ENCODE data around the gene TNPO3.
"Not testable (repeated sequence)": the region's sequence is repeated elsewhere in the genome, so short reads cannot be mapped to it uniquely, and the experiment has no call there.

The TNPO3 gene

DNA sequence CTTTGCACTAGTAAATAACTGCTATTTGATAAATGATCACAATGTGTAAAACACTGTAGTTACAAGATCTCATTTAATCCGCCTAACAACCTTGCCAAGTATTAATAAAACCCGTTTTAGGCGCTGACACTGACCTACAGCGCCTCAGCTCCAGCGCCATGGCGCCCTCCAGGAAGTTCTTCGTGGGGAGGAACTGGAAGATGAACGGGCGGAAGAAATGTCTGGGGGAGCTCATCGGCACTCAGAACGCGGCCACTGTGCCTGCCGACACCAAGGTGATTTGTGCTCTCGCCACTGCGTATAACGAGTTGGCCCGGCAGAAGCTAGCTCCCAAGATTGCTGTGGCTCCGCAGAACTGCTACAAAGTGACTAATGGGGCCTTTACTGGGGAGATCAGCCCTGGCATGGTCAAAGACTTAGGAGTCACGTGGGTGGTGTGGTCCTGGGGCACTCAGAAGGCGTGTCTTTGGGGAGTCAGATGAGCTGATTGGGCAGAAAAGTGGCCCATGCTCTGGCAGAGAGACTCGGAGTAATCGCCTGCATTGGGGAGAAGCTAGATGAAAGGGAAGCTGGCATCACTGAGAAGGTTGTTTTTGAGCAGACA, 1.1 kb upstream of the TNPO3 start:
- no peak for DNase-seq (ENCODE audit: low spot score)
- TF ChIP-seq, protein P1, sequence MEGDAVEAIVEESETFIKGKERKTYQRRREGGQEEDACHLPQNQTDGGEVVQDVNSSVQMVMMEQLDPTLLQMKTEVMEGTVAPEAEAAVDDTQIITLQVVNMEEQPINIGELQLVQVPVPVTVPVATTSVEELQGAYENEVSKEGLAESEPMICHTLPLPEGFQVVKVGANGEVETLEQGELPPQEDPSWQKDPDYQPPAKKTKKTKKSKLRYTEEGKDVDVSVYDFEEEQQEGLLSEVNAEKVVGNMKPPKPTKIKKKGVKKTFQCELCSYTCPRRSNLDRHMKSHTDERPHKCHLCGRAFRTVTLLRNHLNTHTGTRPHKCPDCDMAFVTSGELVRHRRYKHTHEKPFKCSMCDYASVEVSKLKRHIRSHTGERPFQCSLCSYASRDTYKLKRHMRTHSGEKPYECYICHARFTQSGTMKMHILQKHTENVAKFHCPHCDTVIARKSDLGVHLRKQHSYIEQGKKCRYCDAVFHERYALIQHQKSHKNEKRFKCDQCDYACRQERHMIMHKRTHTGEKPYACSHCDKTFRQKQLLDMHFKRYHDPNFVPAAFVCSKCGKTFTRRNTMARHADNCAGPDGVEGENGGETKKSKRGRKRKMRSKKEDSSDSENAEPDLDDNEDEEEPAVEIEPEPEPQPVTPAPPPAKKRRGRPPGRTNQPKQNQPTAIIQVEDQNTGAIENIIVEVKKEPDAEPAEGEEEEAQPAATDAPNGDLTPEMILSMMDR (IDR thresholded peaks at IDR 0.05; ENCODE audit: extremely low read depth, insufficient read depth, missing control alignments), result no peak
- in situ Hi-C loops (cut with MboI; ENCODE audit: low pct_unique_long_range_greater_than_20kb, low sequenced_read_pairs, unreplicated experiment), result no loop called here

DNA sequence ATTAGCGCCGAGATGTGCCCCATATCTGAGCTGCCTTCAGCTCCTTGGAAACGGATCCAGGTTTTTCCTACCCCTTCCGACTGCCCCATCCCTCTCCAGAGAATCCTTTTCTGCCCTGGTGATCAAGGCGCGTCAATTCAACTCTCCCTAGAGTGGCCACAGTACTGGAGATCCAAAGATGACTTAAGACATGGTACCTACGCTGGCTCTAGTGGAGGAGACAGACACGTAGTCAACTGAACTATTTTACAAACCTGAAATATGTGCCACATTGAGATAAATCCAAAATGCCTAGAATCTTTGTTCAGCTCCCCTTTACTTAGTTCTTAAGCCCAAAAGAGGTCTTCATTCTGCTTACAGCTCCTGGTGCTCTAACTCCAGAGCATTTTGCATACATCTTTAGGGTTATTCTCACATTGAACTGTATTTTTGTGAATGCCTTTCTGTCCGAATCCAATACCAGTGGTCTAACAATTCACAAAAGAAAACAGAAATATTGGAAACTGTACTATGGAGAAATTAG, 444 bp upstream of the TNPO3 start:
- in situ Hi-C loops (cut with MboI; ENCODE audit: low pct_unique_long_range_greater_than_20kb, low sequenced_read_pairs, unreplicated experiment), result no loop called here
- DNase-seq (ENCODE audit: low spot score), result no peak
- TF ChIP-seq, protein P1 (IDR thresholded peaks at IDR 0.05; ENCODE audit: extremely low read depth, insufficient read depth, missing control alignments), result no peak

DNA sequence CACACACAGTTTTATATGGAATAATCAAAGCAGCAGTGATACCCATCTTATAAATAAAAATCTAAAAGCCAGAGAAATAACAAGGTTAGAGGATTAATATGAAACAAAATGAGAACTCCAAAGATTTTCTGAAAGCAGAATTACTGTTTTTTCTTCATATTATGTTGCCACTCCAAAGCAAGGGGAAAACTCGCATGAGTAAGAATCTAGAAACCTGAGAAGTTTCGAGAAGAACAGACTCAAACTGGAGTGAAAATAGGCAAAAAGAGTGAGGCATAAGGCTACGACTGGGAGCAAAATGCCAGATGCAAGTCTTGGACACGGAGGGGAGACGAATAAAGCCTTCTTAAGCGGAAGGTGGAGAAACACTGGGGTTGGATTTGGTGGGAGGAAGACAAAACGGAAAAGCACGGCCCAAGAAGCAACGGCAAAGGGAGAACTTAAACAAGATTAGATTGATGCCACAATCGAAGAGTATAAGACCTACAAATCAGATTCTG, 923 bp downstream of the TNPO3 start:
- no peak for DNase-seq (ENCODE audit: low spot score)
- TF ChIP-seq, protein P1 (IDR thresholded peaks at IDR 0.05; ENCODE audit: extremely low read depth, insufficient read depth, missing control alignments), result no peak
- in situ Hi-C loops (cut with MboI; ENCODE audit: low pct_unique_long_range_greater_than_20kb, low sequenced_read_pairs, unreplicated experiment), result no loop called here

DNA sequence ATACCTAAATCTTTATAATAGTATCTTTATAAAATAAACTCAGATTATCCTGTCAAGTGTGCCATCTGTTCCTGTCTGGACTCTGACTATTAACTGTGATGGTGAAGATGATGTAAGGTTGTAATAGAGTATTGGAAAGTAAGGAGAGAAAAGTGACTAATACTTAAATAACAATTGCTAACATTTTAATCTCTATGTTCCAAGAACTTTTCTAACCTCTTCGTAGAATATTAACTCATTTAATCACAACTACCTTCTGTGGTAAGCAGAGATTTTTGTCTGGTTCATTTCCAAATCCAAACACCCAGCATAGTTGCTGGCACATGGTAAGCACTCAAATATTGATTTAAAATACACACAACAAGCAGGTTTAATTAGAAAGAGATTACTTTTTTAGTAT, 2.5 kb downstream of the TNPO3 start:
- in situ Hi-C loops (cut with MboI; ENCODE audit: low pct_unique_long_range_greater_than_20kb, low sequenced_read_pairs, unreplicated experiment), result no loop called here
- no peak for DNase-seq (ENCODE audit: low spot score)
- TF ChIP-seq, protein P1 (IDR thresholded peaks at IDR 0.05; ENCODE audit: extremely low read depth, insufficient read depth, missing control alignments), result no peak

DNA sequence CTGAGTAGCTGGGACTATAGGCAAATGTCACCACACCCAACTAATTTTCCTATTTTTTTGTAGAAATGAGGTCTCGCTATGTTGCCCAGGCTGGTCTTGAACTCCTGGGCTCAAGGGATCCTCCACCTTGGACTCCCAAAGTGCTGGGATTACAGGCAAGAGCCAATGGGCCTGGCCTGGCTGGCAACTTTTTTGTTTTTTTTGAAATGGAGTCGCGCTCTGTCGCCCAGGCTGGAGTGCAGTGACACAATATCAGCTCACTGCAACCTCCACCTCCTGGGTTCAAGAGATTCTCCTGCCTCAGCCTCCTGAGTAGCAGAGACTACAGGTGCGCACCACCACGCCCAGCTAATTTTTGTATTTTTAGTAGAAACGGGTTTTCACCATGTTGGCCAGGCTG, 3.5 kb downstream of the TNPO3 start:
- in situ Hi-C loops (cut with MboI; ENCODE audit: low pct_unique_long_range_greater_than_20kb, low sequenced_read_pairs, unreplicated experiment); DNase-seq (ENCODE audit: low spot score): not testable (repeated sequence)

DNA sequence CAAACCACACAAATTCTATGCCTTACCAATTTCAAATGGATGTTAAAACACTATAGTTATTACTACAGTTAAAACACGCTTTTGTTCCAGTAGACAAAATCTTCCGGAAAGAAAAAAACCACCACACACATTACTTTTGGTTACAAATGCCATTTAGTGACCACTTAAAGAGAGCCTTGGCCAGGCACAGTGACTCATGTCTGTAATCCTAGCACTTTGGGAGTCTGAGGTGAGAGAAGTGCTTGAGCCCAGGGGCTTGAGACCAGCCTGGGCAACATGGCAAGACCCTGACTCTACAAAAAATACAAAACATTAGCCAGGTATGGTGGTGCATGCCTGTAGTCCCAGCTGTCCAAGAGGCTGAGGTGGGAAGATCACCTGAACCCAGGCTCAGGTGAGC, 7.2 kb downstream of the TNPO3 start:
- DNase-seq (ENCODE audit: low spot score), result no peak
- TF ChIP-seq, protein P1 (IDR thresholded peaks at IDR 0.05; ENCODE audit: extremely low read depth, insufficient read depth, missing control alignments), result no peak
- in situ Hi-C loops (cut with MboI; ENCODE audit: low pct_unique_long_range_greater_than_20kb, low sequenced_read_pairs, unreplicated experiment), result no loop called here

DNA sequence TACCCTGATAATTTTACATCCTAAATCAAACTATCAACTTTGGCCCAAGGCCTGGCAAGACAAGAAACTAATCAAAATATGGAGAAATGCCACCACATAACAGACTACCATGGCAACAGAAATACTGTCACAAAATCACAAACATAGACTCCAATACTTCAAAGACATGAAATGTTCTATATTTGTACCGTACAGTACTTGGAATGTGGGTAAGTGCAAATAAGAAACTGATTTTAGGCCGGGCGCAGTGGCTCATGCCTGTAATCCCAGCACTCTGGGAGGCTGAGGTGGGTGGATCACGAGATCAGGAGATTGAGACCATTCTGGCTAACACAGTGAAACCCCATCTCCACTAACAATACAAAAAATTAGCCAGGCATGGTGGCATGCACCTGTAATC, 9.2 kb downstream of the TNPO3 start:
- in situ Hi-C loops (cut with MboI; ENCODE audit: low pct_unique_long_range_greater_than_20kb, low sequenced_read_pairs, unreplicated experiment), result no loop called here
- TF ChIP-seq, protein P1 (IDR thresholded peaks at IDR 0.05; ENCODE audit: extremely low read depth, insufficient read depth, missing control alignments), result no peak
- no peak for DNase-seq (ENCODE audit: low spot score)
